ENCODE measurements around the gene SCNN1A.

SCNN1A gene

GRCh38 chr12:6375269-6376078 lies at the start of gene SCNN1A:
TSS of gene SCNN1A (minus strand) at chr12:6375563. CDS start at chr12:6374783, 780 bp downstream.
- no peak for DNase-seq

GRCh38 chr12:6424866-6425265 lies 49.5 kb upstream of the SCNN1A start:
- no peak for DNase-seq

GRCh38 chr12:6424008-6424347 lies 48.6 kb upstream of the SCNN1A start:
- no peak for DNase-seq

GRCh38 chr12:6423267-6424007 lies 48.1 kb upstream of the SCNN1A start:
- DNase-seq, result peak; percentile 81

GRCh38 chr12:6420364-6420763 lies 45.0 kb upstream of the SCNN1A start:
- no peak for DNase-seq

GRCh38 chr12:6418796-6419195 lies 43.4 kb upstream of the SCNN1A start:
- DNase-seq, result no peak

GRCh38 chr12:6416596-6416995 lies 41.2 kb upstream of the SCNN1A start:
- no peak for DNase-seq

- DNase-seq, result no peak
Measured at GRCh38 chr12:6407236-6407954, 32.0 kb upstream of the SCNN1A start.

GRCh38 chr12:6405963-6406362 lies 30.6 kb upstream of the SCNN1A start:
- DNase-seq, result no peak

- DNase-seq, result no peak
Measured at GRCh38 chr12:6404390-6404789, 29.0 kb upstream of the SCNN1A start.

GRCh38 chr12:6399884-6400644 lies 24.7 kb upstream of the SCNN1A start:
- no peak for DNase-seq

- no peak for DNase-seq
Measured at GRCh38 chr12:6396031-6396430, 20.7 kb upstream of the SCNN1A start.

GRCh38 chr12:6394398-6394797 lies 19.0 kb upstream of the SCNN1A start:
- no peak for DNase-seq

- DNase-seq, result no peak
Measured at GRCh38 chr12:6393109-6393508, 17.7 kb upstream of the SCNN1A start.

- DNase-seq, result no peak
Measured at GRCh38 chr12:6392504-6392903, 17.1 kb upstream of the SCNN1A start.

- DNase-seq, result no peak
Measured at GRCh38 chr12:6391013-6391412, 15.7 kb upstream of the SCNN1A start.

GRCh38 chr12:6390084-6390799 lies 14.9 kb upstream of the SCNN1A start:
- no peak for DNase-seq

- no peak for DNase-seq
Measured at GRCh38 chr12:6387541-6387940, 12.2 kb upstream of the SCNN1A start.

- no peak for DNase-seq
Measured at GRCh38 chr12:6386491-6386890, 11.1 kb upstream of the SCNN1A start.

- DNase-seq, result no peak
Measured at GRCh38 chr12:6386038-6386437, 10.7 kb upstream of the SCNN1A start.

GRCh38 chr12:6384499-6385436 lies 9.4 kb upstream of the SCNN1A start:
- no peak for DNase-seq
